HepG2 (cell line): ENCODE measurements around the gene HEXIM1. TPM values are rescaled to one million over a fixed set of nuclear protein-coding genes. Genes with fewer than 3 reads are reported as not detected.

Source experiments
- ARID3A ChIP-seq: IDR thresholded peaks from 2 replicates; pipeline ENCODE4 v1.6.1; 2012; ENCODE audit warnings: low read depth, low read length, improper control_type of control experiment
- CBX5 ChIP-seq: sonication (generic); formaldehyde crosslinking; IDR thresholded peaks from 2 replicates; pipeline ENCODE4 v1.4.0; 2020; ENCODE audit warnings: missing genetic modification reagents, borderline replicate concordance
- CTCF ChIP-seq: sonication (generic); formaldehyde crosslinking; IDR thresholded peaks from 2 replicates; pipeline ENCODE4 v1.5.0; 2020; ENCODE audit warnings: mild to moderate bottlenecking, missing genetic modification reagents, moderate library complexity
- KAT8 ChIP-seq: IDR thresholded peaks from 2 replicates; pipeline ENCODE4 v1.6.1; 2016; ENCODE audit warnings: missing genetic modification reagents, missing compliant biosample characterization
- RARA ChIP-seq: IDR thresholded peaks from 2 replicates; pipeline ENCODE4 v1.6.1; 2016; ENCODE audit warnings: missing genetic modification reagents, missing compliant biosample characterization
- SKIL ChIP-seq: sonication (generic); formaldehyde crosslinking; IDR thresholded peaks from 2 replicates; pipeline ENCODE4 v1.8.0; 2022; ENCODE audit warnings: missing genetic modification reagents, mild to moderate bottlenecking, moderate library complexity, borderline replicate concordance
- WIZ ChIP-seq: sonication (generic); formaldehyde crosslinking; IDR thresholded peaks from 2 replicates; pipeline ENCODE4 v1.5.1; 2020; ENCODE audit warnings: mild to moderate bottlenecking, missing genetic modification reagents
- ZBTB33 ChIP-seq: sonication (generic); formaldehyde crosslinking; IDR thresholded peaks from 2 replicates; pipeline ENCODE4 v1.4.0; 2020; ENCODE audit warnings: missing genetic modification reagents
- ZNF784 ChIP-seq: sonication (generic); formaldehyde crosslinking; IDR thresholded peaks from 2 replicates; pipeline ENCODE4 v1.5.1; 2020; ENCODE audit warnings: missing genetic modification reagents, mild to moderate bottlenecking, borderline replicate concordance
- polyA plus RNA-seq, 8 experiments: library from polyadenylated mRNA; depleted of rRNA in 3 of 8; stranded (reverse) in 7 of 8; unstranded in 1 of 8; fragments of >200 nt; fragmentation: Illumina TruSeq in 4 of 8; extraction: Trizol in 4 of 8; gene quantifications; 2 replicates each; pipeline versions ENCODE4 v1.2.1 to v1.2.3, GENCODE V29; 2011 to 2016; ENCODE audit warnings: low read depth in 4 of 8, missing spikeins in 1 of 8, mixed read lengths in 1 of 8; ENCODE audit not compliant: insufficient read depth in 1 of 8
- total RNA-seq, 5 experiments: library from RNA; depleted of rRNA; stranded (reverse); fragments of >200 nt; fragmentation: Illumina TruSeq; extraction: Trizol; gene quantifications; 2 replicates each; pipeline ENCODE4 v1.2.3, GENCODE V29; 2016; ENCODE audit warnings: low read depth in 1 of 5
- TF ChIP-seq, protein P1 (sequence below): sonication (generic); formaldehyde crosslinking; conservative IDR thresholded peaks from 2 replicates; pipeline ENCODE4 v1.4.0; 2020; ENCODE audit warnings: missing genetic modification reagents
- TF ChIP-seq, protein P2 (sequence below): sonication (generic); formaldehyde crosslinking; IDR thresholded peaks from 2 replicates; pipeline ENCODE4 v1.4.0; 2020; ENCODE audit warnings: mild to moderate bottlenecking, missing genetic modification reagents
- TF ChIP-seq, protein P3 (sequence below): sonication (generic); formaldehyde crosslinking; IDR thresholded peaks from 2 replicates; pipeline ENCODE4 v1.5.0; 2020; ENCODE audit warnings: mild to moderate bottlenecking, missing genetic modification reagents, borderline replicate concordance
- TF ChIP-seq, protein P4 (sequence below): sonication (generic); formaldehyde crosslinking; IDR thresholded peaks from 2 replicates; pipeline ENCODE4 v1.4.0; 2020; ENCODE audit warnings: missing genetic modification reagents

Gene HEXIM1
- total and polyA plus RNA-seq, 2 of the 13 experiments (the other 11 are each of a cell fraction or from before 2014, with no cell fraction given), result 10.5 to 16.6 TPM

- TF ChIP-seq CTCF (CRISPR knock-in tag) (no peak), KAT8 (CRISPR knock-in tag) (no peak), ZBTB33 (CRISPR knock-in tag) (no peak), ARID3A (no peak), SKIL (CRISPR knock-in tag) (0 out of 2 replicates have a peak, but pooled peaks have one; percentile 20), CBX5 (CRISPR knock-in tag) (no peak), WIZ (no peak), ZNF784 (CRISPR knock-in tag) (no peak), RARA (CRISPR knock-in tag) (no peak)
- TF ChIP-seq, protein P1, sequence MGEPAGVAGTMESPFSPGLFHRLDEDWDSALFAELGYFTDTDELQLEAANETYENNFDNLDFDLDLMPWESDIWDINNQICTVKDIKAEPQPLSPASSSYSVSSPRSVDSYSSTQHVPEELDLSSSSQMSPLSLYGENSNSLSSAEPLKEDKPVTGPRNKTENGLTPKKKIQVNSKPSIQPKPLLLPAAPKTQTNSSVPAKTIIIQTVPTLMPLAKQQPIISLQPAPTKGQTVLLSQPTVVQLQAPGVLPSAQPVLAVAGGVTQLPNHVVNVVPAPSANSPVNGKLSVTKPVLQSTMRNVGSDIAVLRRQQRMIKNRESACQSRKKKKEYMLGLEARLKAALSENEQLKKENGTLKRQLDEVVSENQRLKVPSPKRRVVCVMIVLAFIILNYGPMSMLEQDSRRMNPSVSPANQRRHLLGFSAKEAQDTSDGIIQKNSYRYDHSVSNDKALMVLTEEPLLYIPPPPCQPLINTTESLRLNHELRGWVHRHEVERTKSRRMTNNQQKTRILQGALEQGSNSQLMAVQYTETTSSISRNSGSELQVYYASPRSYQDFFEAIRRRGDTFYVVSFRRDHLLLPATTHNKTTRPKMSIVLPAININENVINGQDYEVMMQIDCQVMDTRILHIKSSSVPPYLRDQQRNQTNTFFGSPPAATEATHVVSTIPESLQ, result no peak
- TF ChIP-seq, protein P2, sequence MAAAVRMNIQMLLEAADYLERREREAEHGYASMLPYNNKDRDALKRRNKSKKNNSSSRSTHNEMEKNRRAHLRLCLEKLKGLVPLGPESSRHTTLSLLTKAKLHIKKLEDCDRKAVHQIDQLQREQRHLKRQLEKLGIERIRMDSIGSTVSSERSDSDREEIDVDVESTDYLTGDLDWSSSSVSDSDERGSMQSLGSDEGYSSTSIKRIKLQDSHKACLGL, result no peak
- TF ChIP-seq, protein P3, sequence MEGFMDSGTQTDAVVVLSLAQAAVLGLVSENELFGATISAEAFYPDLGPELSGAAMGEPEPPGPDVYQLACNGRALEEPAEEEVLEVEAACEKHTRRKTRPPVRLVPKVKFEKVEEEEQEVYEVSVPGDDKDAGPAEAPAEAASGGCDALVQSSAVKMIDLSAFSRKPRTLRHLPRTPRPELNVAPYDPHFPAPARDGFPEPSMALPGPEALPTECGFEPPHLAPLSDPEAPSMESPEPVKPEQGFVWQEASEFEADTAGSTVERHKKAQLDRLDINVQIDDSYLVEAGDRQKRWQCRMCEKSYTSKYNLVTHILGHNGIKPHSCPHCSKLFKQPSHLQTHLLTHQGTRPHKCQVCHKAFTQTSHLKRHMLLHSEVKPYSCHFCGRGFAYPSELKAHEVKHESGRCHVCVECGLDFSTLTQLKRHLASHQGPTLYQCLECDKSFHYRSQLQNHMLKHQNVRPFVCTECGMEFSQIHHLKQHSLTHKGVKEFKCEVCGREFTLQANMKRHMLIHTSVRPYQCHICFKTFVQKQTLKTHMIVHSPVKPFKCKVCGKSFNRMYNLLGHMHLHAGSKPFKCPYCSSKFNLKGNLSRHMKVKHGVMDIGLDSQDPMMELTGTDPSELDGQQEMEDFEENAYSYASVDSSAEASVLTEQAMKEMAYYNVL (CRISPR knock-in tag), result no peak
- TF ChIP-seq, protein P4, sequence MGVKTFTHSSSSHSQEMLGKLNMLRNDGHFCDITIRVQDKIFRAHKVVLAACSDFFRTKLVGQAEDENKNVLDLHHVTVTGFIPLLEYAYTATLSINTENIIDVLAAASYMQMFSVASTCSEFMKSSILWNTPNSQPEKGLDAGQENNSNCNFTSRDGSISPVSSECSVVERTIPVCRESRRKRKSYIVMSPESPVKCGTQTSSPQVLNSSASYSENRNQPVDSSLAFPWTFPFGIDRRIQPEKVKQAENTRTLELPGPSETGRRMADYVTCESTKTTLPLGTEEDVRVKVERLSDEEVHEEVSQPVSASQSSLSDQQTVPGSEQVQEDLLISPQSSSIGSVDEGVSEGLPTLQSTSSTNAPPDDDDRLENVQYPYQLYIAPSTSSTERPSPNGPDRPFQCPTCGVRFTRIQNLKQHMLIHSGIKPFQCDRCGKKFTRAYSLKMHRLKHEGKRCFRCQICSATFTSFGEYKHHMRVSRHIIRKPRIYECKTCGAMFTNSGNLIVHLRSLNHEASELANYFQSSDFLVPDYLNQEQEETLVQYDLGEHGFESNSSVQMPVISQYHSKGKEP (CRISPR knock-in tag), result no peak
These were observed 16.5 kb downstream of the HEXIM1 start (continued) for GRCh38 chr17:45164734-45165269.
